Measurements from ENCODE around the gene CACNB4.

Gene CACNB4

GRCh38 chr2:151979694-151980093 is 119.2 kb downstream of the CACNB4 start:
- H3K4me2 ChIP-seq (ENCODE audit: low read length, poor library complexity, severe bottlenecking), result no peak overlapping the region
- no peaks in the 10 kb centered on the region for H3K9me3 ChIP-seq (ENCODE audit: control insufficient read depth, low read length)
- DNase-seq, result no peak
- no peak overlapping the region for H2AK5ac ChIP-seq (ENCODE audit: low read length, severe bottlenecking)
- H2BK5ac ChIP-seq (ENCODE audit: low read depth, low read length, poor library complexity, severe bottlenecking), result no peak overlapping the region
- no peak overlapping the region for H2BK12ac ChIP-seq (ENCODE audit: low read length in 2 of 2)
- no peak overlapping the region for H3K27ac ChIP-seq (ENCODE audit: low read length, poor library complexity, severe bottlenecking)
- 67% methylated on average over 1 of the region's 3 CpGs for WGBS
- peaks cover 8 to 11% of the 10 kb centered on the region in 2 experiments for H3K27me3 ChIP-seq (ENCODE audit: control insufficient read depth in 1 of 2, insufficient read depth in 1 of 2, low read length in 2 of 2)
- H3K4ac ChIP-seq (ENCODE audit: low read depth in 1 of 2, low read length in 2 of 2), result no peak overlapping the region
- no peak overlapping the region for H2BK120ac ChIP-seq (ENCODE audit: low read depth, low read length)
- H4K91ac ChIP-seq (ENCODE audit: low read length), result no peak overlapping the region
- no peak overlapping the region for H3K14ac ChIP-seq (ENCODE audit: low read length in 2 of 2)
- no peaks in the 10 kb centered on the region for H3K36me3 ChIP-seq (ENCODE audit: control insufficient read depth in 1 of 2, insufficient read depth in 2 of 2, low read depth in 1 of 2, low read length in 2 of 2)
- no peaks in the 10 kb centered on the region for H3K79me1 ChIP-seq (replicated peaks; ENCODE audit: low read length, poor library complexity, severe bottlenecking)
- no peak overlapping the region for H3K18ac ChIP-seq (ENCODE audit: low read depth in 1 of 2, low read length in 2 of 2)
- H4K8ac ChIP-seq (ENCODE audit: low read length), result no peak overlapping the region
- no peak overlapping the region for H3K9ac ChIP-seq (ENCODE audit: low read length)
- no peak overlapping the region for H2BK15ac ChIP-seq (ENCODE audit: low read depth, poor library complexity, severe bottlenecking)
- no peak overlapping the region for H2AFZ ChIP-seq (ENCODE audit: low read depth, low read length)
- H3K4me3 ChIP-seq (ENCODE audit: insufficient read depth in 1 of 2, low read depth in 1 of 2, low read length in 2 of 2), result no peak overlapping the region
- no peaks in the 10 kb centered on the region for H3K4me1 ChIP-seq (ENCODE audit: control insufficient read depth, insufficient read depth, low read depth, low read length)
- no peak overlapping the region for H3K23ac ChIP-seq (ENCODE audit: low read length in 2 of 2)

- H3K4me3 ChIP-seq (ENCODE audit: insufficient read depth in 1 of 2, low read depth in 1 of 2, low read length in 2 of 2), result no peak overlapping the region
- no peak overlapping the region for H2AK5ac ChIP-seq (ENCODE audit: low read length, severe bottlenecking)
- no peak for DNase-seq
- no peak overlapping the region for H3K4ac ChIP-seq (ENCODE audit: low read depth in 1 of 2, low read length in 2 of 2)
- no peak overlapping the region for H3K27ac ChIP-seq (ENCODE audit: low read length, poor library complexity, severe bottlenecking)
- H3K4me1 ChIP-seq (ENCODE audit: control insufficient read depth, insufficient read depth, low read depth, low read length), result no peaks in the 10 kb centered on the region
- H2BK5ac ChIP-seq (ENCODE audit: low read depth, low read length, poor library complexity, severe bottlenecking), result no peak overlapping the region
- no peak overlapping the region for H2BK15ac ChIP-seq (ENCODE audit: low read depth, poor library complexity, severe bottlenecking)
- no peaks in the 10 kb centered on the region for H3K79me1 ChIP-seq (replicated peaks; ENCODE audit: low read length, poor library complexity, severe bottlenecking)
- H3K27me3 ChIP-seq (ENCODE audit: control insufficient read depth in 1 of 2, insufficient read depth in 1 of 2, low read length in 2 of 2), result peaks cover 8 to 11% of the 10 kb centered on the region in 2 experiments
- no peak overlapping the region for H2BK12ac ChIP-seq (ENCODE audit: low read length in 2 of 2)
- H4K8ac ChIP-seq (ENCODE audit: low read length), result no peak overlapping the region
- no peak overlapping the region for H3K14ac ChIP-seq (ENCODE audit: low read length in 2 of 2)
- H3K36me3 ChIP-seq (ENCODE audit: control insufficient read depth in 1 of 2, insufficient read depth in 2 of 2, low read depth in 1 of 2, low read length in 2 of 2), result no peaks in the 10 kb centered on the region
- H3K9ac ChIP-seq (ENCODE audit: low read length), result no peak overlapping the region
- H2AFZ ChIP-seq (ENCODE audit: low read depth, low read length), result no peak overlapping the region
- no peak overlapping the region for H2BK120ac ChIP-seq (ENCODE audit: low read depth, low read length)
- no peak overlapping the region for H4K91ac ChIP-seq (ENCODE audit: low read length)
- no peak overlapping the region for H3K23ac ChIP-seq (ENCODE audit: low read length in 2 of 2)
- 84% methylated on average over 7 of the region's 7 CpGs for WGBS
- H3K9me3 ChIP-seq (ENCODE audit: control insufficient read depth, low read length), result no peaks in the 10 kb centered on the region
- H3K18ac ChIP-seq (ENCODE audit: low read depth in 1 of 2, low read length in 2 of 2), result no peak overlapping the region
- no peak overlapping the region for H3K4me2 ChIP-seq (ENCODE audit: low read length, poor library complexity, severe bottlenecking)
These were observed 120.1 kb downstream of the CACNB4 start for GRCh38 chr2:151978709-151979108.

- Histone ChIP-seq H3K27ac (ENCODE audit: low read length, poor library complexity, severe bottlenecking) (no peak overlapping the region), H3K4ac (ENCODE audit: low read depth in 1 of 2, low read length in 2 of 2) (no peak overlapping the region), H3K4me2 (ENCODE audit: low read length, poor library complexity, severe bottlenecking) (no peak overlapping the region), H4K91ac (ENCODE audit: low read length) (no peak overlapping the region), H4K8ac (ENCODE audit: low read length) (no peak overlapping the region), H2AFZ (ENCODE audit: low read depth, low read length) (no peak overlapping the region), H3K36me3 (ENCODE audit: control insufficient read depth in 1 of 2, insufficient read depth in 2 of 2, low read depth in 1 of 2, low read length in 2 of 2) (no peaks in the 10 kb centered on the region), H3K27me3 (ENCODE audit: control insufficient read depth in 1 of 2, insufficient read depth in 1 of 2, low read length in 2 of 2) (peaks cover 8 to 11% of the 10 kb centered on the region in 2 experiments), H2BK12ac (ENCODE audit: low read length in 2 of 2) (no peak overlapping the region), H3K79me1 (replicated peaks; ENCODE audit: low read length, poor library complexity, severe bottlenecking) (no peaks in the 10 kb centered on the region), H2BK120ac (ENCODE audit: low read depth, low read length) (no peak overlapping the region), H3K14ac (ENCODE audit: low read length in 2 of 2) (no peak overlapping the region), H2AK5ac (ENCODE audit: low read length, severe bottlenecking) (no peak overlapping the region), H3K4me1 (ENCODE audit: control insufficient read depth, insufficient read depth, low read depth, low read length) (no peaks in the 10 kb centered on the region), H2BK15ac (ENCODE audit: low read depth, poor library complexity, severe bottlenecking) (no peak overlapping the region), H3K18ac (ENCODE audit: low read depth in 1 of 2, low read length in 2 of 2) (no peak overlapping the region), H3K23ac (ENCODE audit: low read length in 2 of 2) (no peak overlapping the region), H2BK5ac (ENCODE audit: low read depth, low read length, poor library complexity, severe bottlenecking) (no peak overlapping the region), H3K9ac (ENCODE audit: low read length) (no peak overlapping the region), H3K9me3 (ENCODE audit: control insufficient read depth, low read length) (no peaks in the 10 kb centered on the region), H3K4me3 (ENCODE audit: insufficient read depth in 1 of 2, low read depth in 1 of 2, low read length in 2 of 2) (no peak overlapping the region)
- WGBS, result 82% methylated on average over 3 of the region's 3 CpGs
- DNase-seq, result no peak
These were observed 121.2 kb downstream of the CACNB4 start for GRCh38 chr2:151977631-151978030.

GRCh38 chr2:151976945-151977353 is 121.9 kb downstream of the CACNB4 start:
- H2BK15ac ChIP-seq (ENCODE audit: low read depth, poor library complexity, severe bottlenecking), result no peak overlapping the region
- no peak overlapping the region for H3K14ac ChIP-seq (ENCODE audit: low read length in 2 of 2)
- no peak overlapping the region for H2BK120ac ChIP-seq (ENCODE audit: low read depth, low read length)
- no peak overlapping the region for H2AFZ ChIP-seq (ENCODE audit: low read depth, low read length)
- WGBS, result 76% methylated on average over 2 of the region's 2 CpGs
- H3K27ac ChIP-seq (ENCODE audit: low read length, poor library complexity, severe bottlenecking), result no peak overlapping the region
- no peak overlapping the region for H2BK5ac ChIP-seq (ENCODE audit: low read depth, low read length, poor library complexity, severe bottlenecking)
- peaks cover 8 to 11% of the 10 kb centered on the region in 2 experiments for H3K27me3 ChIP-seq (ENCODE audit: control insufficient read depth in 1 of 2, insufficient read depth in 1 of 2, low read length in 2 of 2)
- H3K4me3 ChIP-seq (ENCODE audit: insufficient read depth in 1 of 2, low read depth in 1 of 2, low read length in 2 of 2), result no peak overlapping the region
- no peak overlapping the region for H3K9ac ChIP-seq (ENCODE audit: low read length)
- H2BK12ac ChIP-seq (ENCODE audit: low read length in 2 of 2), result no peak overlapping the region
- no peak overlapping the region for H3K4ac ChIP-seq (ENCODE audit: low read depth in 1 of 2, low read length in 2 of 2)
- no peak overlapping the region for H4K8ac ChIP-seq (ENCODE audit: low read length)
- no peak overlapping the region for H2AK5ac ChIP-seq (ENCODE audit: low read length, severe bottlenecking)
- no peak overlapping the region for H3K23ac ChIP-seq (ENCODE audit: low read length in 2 of 2)
- H3K4me1 ChIP-seq (ENCODE audit: control insufficient read depth, insufficient read depth, low read depth, low read length), result no peaks in the 10 kb centered on the region
- H3K9me3 ChIP-seq (ENCODE audit: control insufficient read depth, low read length), result no peaks in the 10 kb centered on the region
- no peak overlapping the region for H3K4me2 ChIP-seq (ENCODE audit: low read length, poor library complexity, severe bottlenecking)
- no peaks in the 10 kb centered on the region for H3K36me3 ChIP-seq (ENCODE audit: control insufficient read depth in 1 of 2, insufficient read depth in 2 of 2, low read depth in 1 of 2, low read length in 2 of 2)
- no peak overlapping the region for H4K91ac ChIP-seq (ENCODE audit: low read length)
- no peak for DNase-seq
- H3K79me1 ChIP-seq (replicated peaks; ENCODE audit: low read length, poor library complexity, severe bottlenecking), result no peaks in the 10 kb centered on the region
- no peak overlapping the region for H3K18ac ChIP-seq (ENCODE audit: low read depth in 1 of 2, low read length in 2 of 2)

Measured in mesenchymal stem cell (in vitro differentiated cells and primary cell).